Neuronal stem cell (in vitro differentiated cells): ENCODE data around the gene BAZ1B.

ENCODE experiments used
- DNase-seq: peaks from one replicate; pipeline ENCODE4 v3.0.0-alpha.2; 2013; ENCODE audit warnings: low spot score
- H2AFZ ChIP-seq: one replicate; pipeline ENCODE4 v1.6.1; 2013; ENCODE audit warnings: mild to moderate bottlenecking, low read length, inconsistent platforms
- H2AK5ac ChIP-seq: 2 replicates; pipeline ENCODE4 v1.6.1; 2013; ENCODE audit warnings: low read depth, mild to moderate bottlenecking, inconsistent platforms, low read length, moderate library complexity, mixed read lengths
- H2BK120ac ChIP-seq: 2 replicates; pipeline ENCODE4 v1.6.1; 2013; ENCODE audit warnings: low read depth, mild to moderate bottlenecking, inconsistent platforms, low read length, moderate library complexity, mixed read lengths
- H2BK12ac ChIP-seq: one replicate; pipeline ENCODE4 v1.6.1; 2013; ENCODE audit warnings: low read length, inconsistent platforms
- H2BK15ac ChIP-seq: 2 replicates; pipeline ENCODE4 v1.6.1; 2013; ENCODE audit warnings: mild to moderate bottlenecking, low read length, inconsistent platforms, mixed read lengths
- H2BK5ac ChIP-seq: one replicate; pipeline ENCODE4 v1.6.1; 2013; ENCODE audit warnings: inconsistent platforms, mild to moderate bottlenecking, low read length, moderate library complexity
- H3K14ac ChIP-seq: one replicate; pipeline ENCODE4 v1.6.1; 2013; ENCODE audit warnings: low read length, inconsistent platforms
- H3K18ac ChIP-seq: 2 replicates; pipeline ENCODE4 v1.6.1; 2013; ENCODE audit warnings: low read length, inconsistent platforms
- H3K23ac ChIP-seq: 2 replicates; pipeline ENCODE4 v1.6.1; 2013; ENCODE audit warnings: low read depth, mild to moderate bottlenecking, mixed read lengths, low read length, inconsistent platforms; ENCODE audit not compliant: poor library complexity
- H3K27ac ChIP-seq: replicated peaks from 3 replicates; pipeline ENCODE4 v1.5.1; 2013; ENCODE audit warnings: low read length, inconsistent platforms
- H3K27me3 ChIP-seq, 3 experiments: 2 replicates each; pipeline ENCODE4 v1.6.1; 2013; ENCODE audit warnings: low read length in 3 of 3, mild to moderate bottlenecking in 2 of 3, inconsistent platforms in 1 of 3, low read depth in 1 of 3, mixed read lengths in 1 of 3, moderate library complexity in 1 of 3; ENCODE audit not compliant: control insufficient read depth in 3 of 3, insufficient read depth in 3 of 3
- H3K36me3 ChIP-seq, 2 donors: replicated peaks in 1 of 2; 2 replicates each; pipeline ENCODE4 v1.6.1; 2013; ENCODE audit warnings: low read length in 2 of 2; ENCODE audit not compliant: control insufficient read depth in 2 of 2, insufficient read depth in 2 of 2
- H3K4ac ChIP-seq: 2 replicates; pipeline ENCODE4 v1.6.1; 2013; ENCODE audit warnings: inconsistent platforms, mild to moderate bottlenecking, low read length, moderate library complexity
- H3K4me1 ChIP-seq, 2 donors: 1 replicate in 1 of 2; 2 replicates in 1 of 2; pipeline ENCODE4 v1.6.1; 2013; ENCODE audit warnings: low read length in 2 of 2, low read depth in 1 of 2; ENCODE audit not compliant: control insufficient read depth in 2 of 2, insufficient read depth in 1 of 2
- H3K4me2 ChIP-seq: one replicate; pipeline ENCODE4 v1.6.1; 2013; ENCODE audit warnings: mild to moderate bottlenecking, low read length, inconsistent platforms; ENCODE audit not compliant: insufficient read depth, poor library complexity, severe bottlenecking
- H3K4me3 ChIP-seq, 2 donors: 2 replicates each; pipeline ENCODE4 v1.5.1; 2013; ENCODE audit warnings: low read length in 2 of 2, mild to moderate bottlenecking in 2 of 2, inconsistent platforms in 1 of 2, moderate library complexity in 1 of 2
- H3K79me1 ChIP-seq: one replicate; pipeline ENCODE4 v1.6.1; 2013; ENCODE audit warnings: low read depth, mild to moderate bottlenecking, inconsistent platforms, low read length, moderate library complexity
- H3K9ac ChIP-seq: one replicate; pipeline ENCODE4 v1.6.1; 2013; ENCODE audit warnings: mild to moderate bottlenecking, low read depth, low read length, inconsistent platforms; ENCODE audit not compliant: poor library complexity
- H3K9me3 ChIP-seq, 2 donors: replicated peaks in 1 of 2; 2 replicates each; pipeline versions ENCODE3 to v1.6.1; 2013; ENCODE audit warnings: low read length in 2 of 2, mild to moderate bottlenecking in 2 of 2, inconsistent platforms in 1 of 2, low read depth in 1 of 2, mixed read lengths in 1 of 2, moderate library complexity in 1 of 2; ENCODE audit not compliant: control insufficient read depth in 2 of 2, insufficient read depth in 1 of 2
- H4K8ac ChIP-seq: one replicate; pipeline ENCODE4 v1.6.1; 2013; ENCODE audit warnings: low read depth, mild to moderate bottlenecking, inconsistent platforms, low read length, moderate library complexity
- H4K91ac ChIP-seq: one replicate; pipeline ENCODE4 v1.6.1; 2013; ENCODE audit warnings: low read length, low read depth, mild to moderate bottlenecking, inconsistent platforms; ENCODE audit not compliant: poor library complexity
- WGBS, 2 donors: extraction: QIAGEN DNeasy Blood & Tissue Kit; methylation state at CpG; one replicate each; pipeline ENCODE4 v1.1.7; 2013; ENCODE audit warnings: missing lambda C conversion rate in 2 of 2, mixed read lengths in 1 of 2; ENCODE audit not compliant: insufficient read length in 2 of 2, insufficient replicate concordance in 1 of 2; ENCODE audit errors: extremely low coverage in 2 of 2; 5-methylcytosine and 5-hydroxymethylcytosine counted together

BAZ1B gene

GRCh38 chr7:73443548-73444255 lies 78.4 kb downstream of the BAZ1B start:
- H2AK5ac ChIP-seq = no peak overlapping the region
- H3K4me1 ChIP-seq = no peaks in the 10 kb centered on the region
- H3K27me3 ChIP-seq = no peaks in the 10 kb centered on the region
- peaks cover 73 to 99% of the 10 kb centered on the region in 2 donors for H3K36me3 ChIP-seq
- H3K18ac ChIP-seq = no peak overlapping the region
- H4K8ac ChIP-seq = no peak overlapping the region
- no peak overlapping the region for H3K4me2 ChIP-seq
- WGBS, 2 donors = no CpG with 5 or more reads among the region's 12 CpGs
- H3K4me3 ChIP-seq = no peak overlapping the region
- H3K23ac ChIP-seq = no peak overlapping the region
- H2BK120ac ChIP-seq = no peak overlapping the region
- H3K9me3 ChIP-seq = no peaks in the 10 kb centered on the region
- no peak overlapping the region for H2AFZ ChIP-seq
- no peaks in the 10 kb centered on the region for H3K79me1 ChIP-seq
- DNase-seq = no peak
- no peak overlapping the region for H2BK5ac ChIP-seq
- no peak overlapping the region for H4K91ac ChIP-seq
- H3K14ac ChIP-seq = no peak overlapping the region
- H2BK15ac ChIP-seq = no peak overlapping the region
- H3K27ac ChIP-seq = no peak overlapping the region
- H3K9ac ChIP-seq = no peak overlapping the region
- no peak overlapping the region for H2BK12ac ChIP-seq
- no peak overlapping the region for H3K4ac ChIP-seq

- no peak overlapping the region for H2AFZ ChIP-seq
- no peak overlapping the region for H2BK120ac ChIP-seq
- peaks cover 69 to 95% of the 10 kb centered on the region in 2 donors for H3K36me3 ChIP-seq
- H3K18ac ChIP-seq = no peak overlapping the region
- H3K9ac ChIP-seq = no peak overlapping the region
- H2BK12ac ChIP-seq = no peak overlapping the region
- H3K4ac ChIP-seq = no peak overlapping the region
- H3K4me3 ChIP-seq = no peak overlapping the region
- H3K4me1 ChIP-seq = peaks cover 3% of the 10 kb centered on the region in 2 donors
- no peak overlapping the region for H2BK15ac ChIP-seq
- no peak overlapping the region for H3K27ac ChIP-seq
- no CpG with 5 or more reads among the region's 11 CpGs for WGBS, 2 donors
- no peak overlapping the region for H3K4me2 ChIP-seq
- H3K9me3 ChIP-seq = no peaks in the 10 kb centered on the region
- no peaks in the 10 kb centered on the region for H3K79me1 ChIP-seq
- H3K23ac ChIP-seq = no peak overlapping the region
- H2AK5ac ChIP-seq = no peak overlapping the region
- no peak overlapping the region for H4K8ac ChIP-seq
- no peaks in the 10 kb centered on the region for H3K27me3 ChIP-seq
- no peak for DNase-seq
- H2BK5ac ChIP-seq = peak overlapping the region; percentile 25
- H4K91ac ChIP-seq = no peak overlapping the region
- H3K14ac ChIP-seq = no peak overlapping the region
These were observed 79.1 kb downstream of the BAZ1B start for GRCh38 chr7:73442903-73443500.

DNA sequence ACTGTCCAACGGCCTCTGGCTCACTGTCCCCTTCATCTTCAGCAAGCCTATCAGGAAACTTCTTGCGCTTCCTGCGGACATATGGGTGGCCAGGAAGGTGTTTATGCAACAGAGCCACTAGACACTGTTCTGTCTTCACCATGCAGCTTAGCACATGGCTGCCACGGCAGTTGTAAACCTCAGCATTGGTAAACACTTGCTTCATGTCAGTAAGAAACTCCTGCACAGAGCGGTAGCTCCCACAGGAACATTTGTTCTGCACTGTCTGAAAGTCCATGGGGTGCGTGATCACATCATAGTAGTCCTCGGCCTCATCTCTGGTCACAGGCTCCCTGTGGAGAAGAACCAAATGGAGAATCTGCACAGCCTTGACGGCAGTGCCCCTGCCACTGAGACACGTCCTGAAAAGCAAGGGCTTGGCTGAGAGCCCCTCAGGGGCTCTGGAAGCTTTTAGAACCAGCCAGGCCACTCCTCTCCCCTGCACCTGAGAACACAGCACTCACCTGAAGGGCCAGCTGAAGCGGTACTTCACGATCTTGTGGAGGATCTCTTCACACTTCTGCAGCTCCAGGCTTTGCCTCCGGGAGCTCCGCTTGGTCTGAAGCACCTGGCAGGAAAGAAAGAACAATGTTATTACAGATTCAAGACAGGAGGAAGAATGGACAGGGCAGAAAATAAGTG lies 79.7 kb downstream of the BAZ1B start:
- Histone ChIP-seq H4K91ac (no peak overlapping the region), H4K8ac (no peak overlapping the region), H3K9me3 (no peaks in the 10 kb centered on the region), H2BK5ac (peak overlapping the region; percentile 25), H3K4ac (no peak overlapping the region), H2BK12ac (no peak overlapping the region), H2AK5ac (no peak overlapping the region), H3K4me1 (peaks cover 5 to 6% of the 10 kb centered on the region in 2 donors), H3K79me1 (no peaks in the 10 kb centered on the region), H2BK15ac (no peak overlapping the region), H3K18ac (no peak overlapping the region), H3K4me2 (no peak overlapping the region), H3K27ac (no peak overlapping the region), H2BK120ac (no peak overlapping the region), H3K27me3 (no peaks in the 10 kb centered on the region), H2AFZ (no peak overlapping the region), H3K36me3 (peaks cover 64 to 89% of the 10 kb centered on the region in 2 donors), H3K23ac (no peak overlapping the region), H3K14ac (no peak overlapping the region), H3K9ac (no peak overlapping the region), H3K4me3 (no peak overlapping the region)
- DNase-seq = no peak
- WGBS, 2 donors = no CpG with 5 or more reads among the region's 13 CpGs

DNA sequence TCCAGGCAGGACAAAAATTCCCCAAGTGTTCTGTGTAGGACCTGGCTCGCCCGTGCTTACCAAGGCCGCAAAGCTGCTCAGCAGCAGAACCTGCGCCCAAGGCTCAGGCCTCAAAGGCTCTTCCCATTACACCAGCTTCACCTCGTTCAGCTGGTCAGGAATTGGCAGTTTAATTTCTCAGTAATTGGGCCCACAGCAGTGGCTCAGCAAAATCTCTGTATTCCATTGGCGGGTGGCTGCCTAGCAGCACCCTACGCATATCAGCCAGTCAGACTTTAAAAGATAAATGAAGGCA lies 82.7 kb downstream of the BAZ1B start:
- Histone ChIP-seq H2AK5ac (no peak overlapping the region), H3K4me3 (no peak overlapping the region), H2BK120ac (no peak overlapping the region), H2BK5ac (no peak overlapping the region), H3K4ac (no peak overlapping the region), H3K23ac (no peak overlapping the region), H3K36me3 (peaks cover 41 to 59% of the 10 kb centered on the region in 2 donors), H3K4me1 (peaks cover 14 to 16% of the 10 kb centered on the region in 2 donors), H3K4me2 (no peak overlapping the region), H4K91ac (no peak overlapping the region), H3K9me3 (peaks cover 5 to 6% of the 10 kb centered on the region in 2 donors), H4K8ac (no peak overlapping the region), H3K27ac (peak overlapping the region; percentile 6), H2AFZ (no peak overlapping the region), H3K14ac (no peak overlapping the region), H2BK15ac (no peak overlapping the region), H3K9ac (no peak overlapping the region), H3K27me3 (peaks cover 0 to 7% (median 0%) of the 10 kb centered on the region in 3 experiments), H2BK12ac (no peak overlapping the region), H3K18ac (peak overlapping the region; percentile 41), H3K79me1 (peaks cover 1% of the 10 kb centered on the region)
- WGBS, 2 donors = no CpG with 5 or more reads among the region's 7 CpGs
- DNase-seq = no peak
